ENCODE data around the gene GAPVD1.

DNA sequence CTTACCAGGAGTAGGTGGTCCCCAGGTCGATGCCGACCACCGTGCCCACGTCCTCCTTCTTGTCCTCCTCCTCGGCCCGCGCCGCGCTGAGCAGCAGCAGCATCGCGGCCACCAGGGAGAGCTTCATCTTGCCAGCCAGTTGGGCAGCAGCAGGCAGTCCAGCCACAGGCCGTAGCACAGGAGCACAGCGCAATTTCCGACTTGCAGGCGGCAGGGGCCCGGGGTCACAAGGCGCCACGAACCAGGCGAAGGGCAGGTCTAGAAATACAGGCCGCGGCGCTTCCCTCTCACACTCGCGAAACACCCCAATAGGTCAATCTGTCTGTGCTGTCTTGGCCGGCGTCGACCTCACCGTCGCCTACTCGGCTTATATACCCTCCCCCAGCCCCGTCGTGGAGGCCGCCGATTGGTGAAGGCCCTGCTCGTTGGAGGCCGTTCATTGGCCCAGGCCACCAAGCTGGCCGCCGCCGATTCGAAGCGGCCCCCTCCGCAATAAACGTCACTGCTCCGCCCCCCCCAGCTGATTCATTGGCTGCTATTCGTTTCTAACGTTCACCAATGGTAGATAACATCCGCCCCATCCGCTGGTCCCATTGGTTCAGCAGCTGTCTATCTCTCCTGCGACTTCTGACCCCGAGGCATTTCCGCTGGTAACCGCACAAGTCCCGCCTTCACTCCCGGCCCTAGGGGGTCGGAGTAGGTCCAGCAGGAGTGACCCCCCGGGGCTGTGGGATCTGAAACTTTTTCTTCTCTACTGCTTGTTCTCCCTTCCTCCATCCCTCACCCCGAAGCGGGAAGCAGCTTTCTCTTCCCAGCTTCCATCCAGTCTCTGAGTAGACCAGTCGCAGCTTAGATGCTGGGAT, 20.4 kb upstream of the GAPVD1 start, which contains the start of gene HSPA5:
- TF ChIP-seq POLR2AphosphoS5 (IDR thresholded peaks at IDR 0.05; ENCODE audit: low read depth, low read length), result peak; percentile 97
- TF ChIP-seq, protein P1, sequence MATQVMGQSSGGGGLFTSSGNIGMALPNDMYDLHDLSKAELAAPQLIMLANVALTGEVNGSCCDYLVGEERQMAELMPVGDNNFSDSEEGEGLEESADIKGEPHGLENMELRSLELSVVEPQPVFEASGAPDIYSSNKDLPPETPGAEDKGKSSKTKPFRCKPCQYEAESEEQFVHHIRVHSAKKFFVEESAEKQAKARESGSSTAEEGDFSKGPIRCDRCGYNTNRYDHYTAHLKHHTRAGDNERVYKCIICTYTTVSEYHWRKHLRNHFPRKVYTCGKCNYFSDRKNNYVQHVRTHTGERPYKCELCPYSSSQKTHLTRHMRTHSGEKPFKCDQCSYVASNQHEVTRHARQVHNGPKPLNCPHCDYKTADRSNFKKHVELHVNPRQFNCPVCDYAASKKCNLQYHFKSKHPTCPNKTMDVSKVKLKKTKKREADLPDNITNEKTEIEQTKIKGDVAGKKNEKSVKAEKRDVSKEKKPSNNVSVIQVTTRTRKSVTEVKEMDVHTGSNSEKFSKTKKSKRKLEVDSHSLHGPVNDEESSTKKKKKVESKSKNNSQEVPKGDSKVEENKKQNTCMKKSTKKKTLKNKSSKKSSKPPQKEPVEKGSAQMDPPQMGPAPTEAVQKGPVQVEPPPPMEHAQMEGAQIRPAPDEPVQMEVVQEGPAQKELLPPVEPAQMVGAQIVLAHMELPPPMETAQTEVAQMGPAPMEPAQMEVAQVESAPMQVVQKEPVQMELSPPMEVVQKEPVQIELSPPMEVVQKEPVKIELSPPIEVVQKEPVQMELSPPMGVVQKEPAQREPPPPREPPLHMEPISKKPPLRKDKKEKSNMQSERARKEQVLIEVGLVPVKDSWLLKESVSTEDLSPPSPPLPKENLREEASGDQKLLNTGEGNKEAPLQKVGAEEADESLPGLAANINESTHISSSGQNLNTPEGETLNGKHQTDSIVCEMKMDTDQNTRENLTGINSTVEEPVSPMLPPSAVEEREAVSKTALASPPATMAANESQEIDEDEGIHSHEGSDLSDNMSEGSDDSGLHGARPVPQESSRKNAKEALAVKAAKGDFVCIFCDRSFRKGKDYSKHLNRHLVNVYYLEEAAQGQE (IDR thresholded peaks at IDR 0.05; ENCODE audit: insufficient read depth in 1 of 2, low read depth in 2 of 2, low read length in 2 of 2), result 0 out of 4 replicates have a peak, but pooled peaks have one; percentile 22 to 37
